NCI-H345 (cell line): ENCODE data around the gene JHY.

Source experiments
- DNase-seq: peaks from one replicate; lab custom pipeline; 2025; lab: John Stamatoyannopoulos, UW

Gene JHY

GRCh38 chr11:122871302-122871701 is 11.3 kb upstream of the JHY start:
- DNase-seq = no peak

- DNase-seq = no peak
Measured at GRCh38 chr11:122872046-122872445, 10.5 kb upstream of the JHY start.

- DNase-seq = no peak
Measured at GRCh38 chr11:122874991-122875390, 7.6 kb upstream of the JHY start.

GRCh38 chr11:122877732-122878131 is 4.8 kb upstream of the JHY start:
- DNase-seq = no peak

- DNase-seq = peak; percentile 33
Measured at GRCh38 chr11:122879785-122880184, 2.8 kb upstream of the JHY start.

- peak; percentile 71 for DNase-seq
Measured at GRCh38 chr11:122882857-122883645, 492 bp downstream of the JHY start.

GRCh38 chr11:122883646-122883979 is 1.1 kb downstream of the JHY start:
- no peak for DNase-seq

- no peak for DNase-seq
Measured at GRCh38 chr11:122888162-122888561, 5.6 kb downstream of the JHY start.

- no peak for DNase-seq
Measured at GRCh38 chr11:122893131-122893530, 10.6 kb downstream of the JHY start.

GRCh38 chr11:122895563-122895962 is 13.0 kb downstream of the JHY start:
- peak; percentile 85 for DNase-seq

GRCh38 chr11:122897606-122898210 is 15.1 kb downstream of the JHY start:
- DNase-seq = no peak

GRCh38 chr11:122898799-122899198 is 16.2 kb downstream of the JHY start:
- no peak for DNase-seq

GRCh38 chr11:122900587-122901202 is 18.1 kb downstream of the JHY start:
- peak; percentile 43 for DNase-seq

- no peak for DNase-seq
Measured at GRCh38 chr11:122902951-122903350, 20.4 kb downstream of the JHY start.

GRCh38 chr11:122910775-122911174 is 28.2 kb downstream of the JHY start:
- DNase-seq = no peak

- no peak for DNase-seq
Measured at GRCh38 chr11:122917311-122917710, 34.8 kb downstream of the JHY start.

- no peak for DNase-seq
Measured at GRCh38 chr11:122918734-122919133, 36.2 kb downstream of the JHY start.

GRCh38 chr11:122920579-122920978 is 38.0 kb downstream of the JHY start:
- peak; percentile 62 for DNase-seq

- no peak for DNase-seq
Measured at GRCh38 chr11:122922893-122923292, 40.3 kb downstream of the JHY start.

GRCh38 chr11:122923302-122923701 is 40.7 kb downstream of the JHY start:
- DNase-seq = no peak

- no peak for DNase-seq
Measured at GRCh38 chr11:122931510-122931909, 49.0 kb downstream of the JHY start.

GRCh38 chr11:122933416-122933815 is 50.9 kb downstream of the JHY start:
- DNase-seq = no peak

GRCh38 chr11:122937983-122938382 is 55.4 kb downstream of the JHY start:
- DNase-seq = no peak
